ENCODE results near the gene IL24.

IL24 gene

DNA sequence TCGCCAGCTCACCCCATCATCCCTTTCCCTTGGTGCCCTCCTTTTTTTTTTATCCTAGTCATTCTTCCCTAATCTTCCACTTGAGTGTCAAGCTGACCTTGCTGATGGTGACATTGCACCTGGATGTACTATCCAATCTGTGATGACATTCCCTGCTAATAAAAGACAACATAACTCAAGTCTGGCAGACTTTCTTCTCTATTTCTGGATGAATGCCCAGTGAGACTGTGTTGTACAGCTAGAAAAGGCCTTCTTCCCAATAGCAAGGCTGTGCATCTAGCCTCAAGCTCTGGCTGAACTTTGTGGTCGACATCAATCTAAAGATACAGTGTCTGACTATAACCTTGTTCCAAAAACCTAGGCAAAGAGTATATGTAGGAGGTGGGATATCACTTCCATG lies 6.4 kb downstream of the IL24 start:
- in situ Hi-C loops (cut with MboI; ENCODE audit: low sequenced_read_pairs): no loop called here

DNA sequence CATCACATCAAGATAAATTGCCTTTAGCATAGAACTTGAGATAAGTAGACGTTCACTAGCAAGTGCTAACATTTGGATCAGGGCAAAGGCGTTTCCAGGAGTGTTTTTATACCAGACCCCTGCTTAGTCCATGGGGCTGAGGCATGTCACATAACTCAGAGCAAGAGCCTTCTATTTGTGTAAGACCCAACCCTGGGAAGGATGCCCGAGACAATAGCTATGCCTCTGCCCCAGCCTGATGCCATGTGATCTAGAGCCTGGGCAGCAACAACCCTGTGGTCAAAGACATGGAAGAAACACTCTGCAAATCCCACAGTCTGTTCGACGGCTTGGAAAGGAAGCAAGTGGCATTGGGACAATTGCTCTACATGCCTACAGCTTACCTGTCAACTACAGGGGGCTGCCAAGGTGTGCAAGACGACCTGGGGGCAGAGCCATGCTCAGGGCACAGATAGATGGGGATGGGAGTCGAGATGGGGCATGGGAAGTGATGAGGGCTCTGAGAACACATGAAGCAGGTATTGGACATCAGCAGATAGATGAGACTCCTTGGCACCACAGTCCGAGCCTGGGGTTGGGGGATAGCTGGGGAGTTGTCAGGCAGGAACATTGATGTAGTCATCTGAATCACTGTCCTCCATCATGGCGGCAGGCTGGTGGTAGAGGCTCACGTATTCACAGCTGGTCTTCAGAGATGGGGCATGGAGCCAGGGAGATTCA lies 7.3 kb downstream of the IL24 start:
- in situ Hi-C loops (cut with MboI; ENCODE audit: low sequenced_read_pairs): no loop called here

DNA sequence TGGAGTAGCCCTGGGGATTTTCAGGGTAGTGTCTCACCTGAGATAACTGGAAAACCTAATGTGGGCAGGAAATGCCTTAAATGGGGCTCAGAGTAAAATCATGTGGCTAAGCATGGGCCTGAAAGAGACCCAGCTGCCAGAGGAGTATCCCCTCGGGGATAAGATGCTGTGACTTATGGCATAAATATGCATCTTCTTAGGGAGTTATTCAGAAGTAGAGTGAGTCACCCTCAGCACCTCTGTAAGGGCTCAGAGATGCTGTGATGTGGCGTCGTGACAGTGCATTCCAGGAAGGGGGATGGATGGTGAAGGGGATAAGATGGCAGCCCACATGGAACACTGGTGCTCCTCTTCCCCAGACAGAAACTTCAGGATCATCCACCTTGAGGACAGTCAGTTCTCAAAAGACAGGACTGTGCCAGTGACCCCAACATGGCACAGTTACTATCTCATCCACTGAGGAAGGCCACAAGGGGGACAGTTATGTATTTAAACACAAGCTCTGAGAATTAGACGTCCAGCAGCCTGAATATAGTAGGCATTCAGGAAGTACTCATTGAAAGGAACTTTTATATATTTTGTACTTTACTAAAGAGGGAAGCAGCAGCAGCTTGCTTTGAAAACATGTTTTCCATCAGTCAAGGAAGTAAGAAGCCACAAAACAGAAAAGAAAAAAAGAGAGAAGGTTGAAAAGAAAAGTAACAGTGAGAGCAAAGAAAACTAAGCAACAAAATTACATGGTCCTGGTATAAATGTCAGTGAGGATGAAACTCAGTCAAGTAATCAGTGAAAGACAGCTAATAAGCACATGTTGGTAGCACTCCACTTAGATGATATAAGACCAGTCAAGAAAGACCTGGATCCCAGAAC lies 8.3 kb downstream of the IL24 start:
- in situ Hi-C loops (cut with MboI; ENCODE audit: low sequenced_read_pairs): no loop called here

DNA sequence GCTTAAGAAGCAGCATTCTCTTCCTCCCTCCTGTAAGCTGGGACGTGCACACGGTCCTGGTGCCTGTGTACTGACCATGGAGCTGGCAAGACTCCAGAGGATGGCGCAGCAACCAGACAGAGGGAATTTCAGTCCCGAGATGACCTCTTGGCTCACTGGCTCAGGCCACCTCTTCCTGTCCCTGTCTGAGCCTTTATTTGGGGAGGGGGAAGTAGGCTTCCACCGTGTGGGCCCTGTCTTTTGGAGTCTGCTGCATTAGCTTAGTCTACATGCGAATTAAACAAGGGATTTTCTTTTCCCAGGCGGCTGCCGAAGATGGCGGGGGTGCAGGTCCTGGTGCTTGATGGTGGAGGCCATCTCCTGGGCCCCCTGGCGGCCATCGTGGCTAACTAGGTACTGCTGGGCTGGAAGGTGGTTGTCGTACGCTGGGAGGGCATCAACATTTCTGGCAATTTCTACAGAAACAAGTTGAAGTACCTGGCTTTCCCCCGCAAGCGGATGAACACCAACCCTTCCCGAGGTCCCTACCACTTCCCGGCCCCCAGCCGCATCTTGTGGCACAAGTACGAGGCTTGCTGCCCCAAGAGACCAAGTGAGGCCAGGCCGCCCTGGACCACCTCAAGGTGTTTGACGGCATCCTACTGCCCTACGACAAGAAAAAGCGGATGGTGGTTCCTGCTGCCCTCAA lies 10.2 kb downstream of the IL24 start:
- in situ Hi-C loops (cut with MboI; ENCODE audit: low sequenced_read_pairs): no loop called here

DNA sequence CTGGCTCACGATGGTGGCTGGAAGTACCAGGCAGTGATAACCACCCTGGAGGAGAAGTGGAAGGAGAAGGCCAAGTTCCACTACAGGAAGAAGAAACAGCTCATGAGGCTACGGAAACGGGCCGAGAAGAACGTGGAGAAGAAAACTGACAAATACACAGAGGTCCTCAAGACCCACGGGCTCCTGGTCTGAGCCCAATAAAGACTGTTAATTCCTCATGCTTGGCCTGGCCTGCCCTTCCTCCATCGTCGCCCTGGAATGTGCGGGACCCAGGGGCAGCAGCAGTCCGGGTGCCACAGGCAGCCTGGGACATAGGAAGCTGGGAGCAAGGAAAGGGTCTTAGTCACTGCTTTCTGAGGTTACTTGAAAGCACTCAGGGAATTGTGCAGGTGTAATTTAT lies 10.8 kb downstream of the IL24 start:
- in situ Hi-C loops (cut with MboI; ENCODE audit: low sequenced_read_pairs): no loop called here

DNA sequence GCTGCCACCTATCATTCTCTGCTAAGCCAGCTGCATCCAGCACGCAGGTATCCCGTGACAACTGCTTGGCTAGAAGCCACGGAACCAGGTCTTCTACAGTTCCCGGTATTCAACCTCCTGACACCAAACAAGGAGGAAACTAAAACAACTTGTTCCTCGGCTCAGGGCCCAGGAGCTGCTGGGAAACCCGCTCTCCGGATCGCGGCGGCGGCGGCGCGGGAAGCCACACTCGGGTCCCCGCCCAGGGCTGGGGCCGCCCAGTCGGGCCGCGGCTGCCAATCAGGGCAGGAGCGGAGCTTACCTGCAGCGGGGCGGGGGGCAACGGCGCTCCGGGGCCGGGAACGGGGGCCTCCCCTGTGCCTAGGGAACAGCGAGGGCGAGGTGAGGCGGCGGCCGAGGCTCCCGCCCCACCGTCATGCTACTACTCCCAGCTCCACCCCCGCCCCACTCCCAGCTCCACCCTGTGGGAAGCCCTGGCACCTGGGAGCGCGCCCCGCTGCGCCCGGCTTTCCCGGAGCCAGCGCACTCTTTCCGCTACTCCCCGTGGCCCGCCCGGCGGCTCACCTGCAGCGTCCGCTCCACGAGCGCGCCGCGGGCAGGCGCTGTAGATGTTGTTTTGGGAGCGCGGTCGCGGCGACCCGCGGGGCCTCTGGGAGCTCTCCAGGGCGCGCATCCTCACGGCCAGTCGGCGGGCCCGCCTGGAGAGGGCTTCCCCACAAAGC lies 12.1 kb downstream of the IL24 start:
- in situ Hi-C loops (cut with MboI; ENCODE audit: low sequenced_read_pairs): no loop called here

DNA sequence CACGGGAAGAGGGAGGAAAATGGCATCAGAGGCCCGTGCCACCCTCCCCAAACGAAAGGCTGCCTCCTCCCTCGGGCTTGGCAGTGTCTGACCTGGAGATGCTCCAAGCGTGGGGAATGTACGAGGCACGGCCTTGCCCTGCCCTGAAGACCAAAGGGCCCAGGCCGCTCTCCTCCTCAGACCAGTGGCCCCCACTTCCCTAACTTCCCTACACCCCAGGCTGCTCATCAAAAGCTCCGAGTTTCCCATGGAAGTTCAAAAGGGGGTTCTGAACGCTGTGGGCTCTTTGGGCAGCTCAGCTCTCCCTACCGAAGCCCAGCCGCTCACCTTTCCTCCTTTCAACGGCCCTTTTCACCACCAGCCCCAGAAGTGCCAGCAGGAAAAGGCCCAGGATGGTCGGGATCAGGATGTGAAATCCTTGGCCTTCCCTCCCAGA lies 12.7 kb downstream of the IL24 start:
- in situ Hi-C loops (cut with MboI; ENCODE audit: low sequenced_read_pairs): no loop called here

DNA sequence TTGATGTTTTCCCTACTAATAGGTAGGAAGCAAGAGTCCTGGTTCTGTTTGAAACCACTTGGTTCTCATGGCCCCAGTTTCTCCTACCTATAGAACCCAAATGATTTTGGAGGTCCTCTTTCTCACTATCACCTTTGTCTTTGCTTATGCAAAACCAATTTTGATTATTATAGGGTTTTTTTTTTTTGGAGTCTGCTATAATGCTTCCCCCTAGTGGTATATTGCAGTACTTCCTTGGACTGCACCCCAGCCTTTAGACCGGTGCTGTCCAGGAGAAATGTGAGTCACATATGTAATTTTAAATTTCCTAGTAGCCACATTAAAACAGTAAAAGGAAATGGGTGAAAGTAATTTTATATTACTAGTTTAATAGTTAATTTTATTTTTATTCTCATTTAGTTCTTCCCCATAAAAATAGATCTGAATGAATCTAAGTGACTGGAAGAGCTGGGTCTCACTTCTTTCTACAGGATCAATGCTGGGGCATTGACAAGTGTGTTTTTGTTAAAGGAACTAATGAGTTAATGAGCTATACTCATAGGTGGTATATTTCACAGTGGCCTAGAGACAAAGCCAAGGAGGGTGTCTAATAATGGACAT lies 13.9 kb downstream of the IL24 start:
- in situ Hi-C loops (cut with MboI; ENCODE audit: low sequenced_read_pairs): no loop called here

DNA sequence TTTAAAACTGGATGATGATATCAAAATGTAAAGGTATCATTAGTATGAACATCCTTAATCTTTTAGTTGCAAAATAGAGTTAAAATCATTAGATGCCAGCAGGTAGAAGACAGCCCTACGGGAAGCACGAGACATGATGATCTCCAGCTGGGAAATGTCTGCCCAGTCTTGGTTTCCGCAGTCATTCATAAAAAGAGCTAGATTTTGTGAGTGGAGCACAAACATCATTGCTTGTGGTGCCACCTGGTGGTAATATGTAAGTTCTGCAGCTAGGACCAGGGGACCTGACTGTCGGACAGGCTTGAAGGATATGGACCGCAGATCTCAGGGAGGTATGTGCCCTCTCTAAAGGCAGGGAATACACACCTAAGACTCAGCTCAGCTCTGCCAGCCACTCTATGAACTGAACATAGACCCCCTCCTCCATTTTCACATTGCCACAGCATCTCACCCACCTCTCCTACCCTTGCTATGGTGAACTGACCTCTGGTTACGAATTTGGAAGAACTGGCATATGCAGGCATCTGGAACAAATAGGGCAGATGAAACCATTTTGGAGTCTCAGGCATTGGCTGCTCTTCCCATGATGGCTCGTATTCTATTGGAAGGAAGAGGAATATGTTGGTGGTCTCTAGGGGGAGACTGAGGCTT lies 15.3 kb downstream of the IL24 start:
- in situ Hi-C loops (cut with MboI; ENCODE audit: low sequenced_read_pairs): no loop called here

DNA sequence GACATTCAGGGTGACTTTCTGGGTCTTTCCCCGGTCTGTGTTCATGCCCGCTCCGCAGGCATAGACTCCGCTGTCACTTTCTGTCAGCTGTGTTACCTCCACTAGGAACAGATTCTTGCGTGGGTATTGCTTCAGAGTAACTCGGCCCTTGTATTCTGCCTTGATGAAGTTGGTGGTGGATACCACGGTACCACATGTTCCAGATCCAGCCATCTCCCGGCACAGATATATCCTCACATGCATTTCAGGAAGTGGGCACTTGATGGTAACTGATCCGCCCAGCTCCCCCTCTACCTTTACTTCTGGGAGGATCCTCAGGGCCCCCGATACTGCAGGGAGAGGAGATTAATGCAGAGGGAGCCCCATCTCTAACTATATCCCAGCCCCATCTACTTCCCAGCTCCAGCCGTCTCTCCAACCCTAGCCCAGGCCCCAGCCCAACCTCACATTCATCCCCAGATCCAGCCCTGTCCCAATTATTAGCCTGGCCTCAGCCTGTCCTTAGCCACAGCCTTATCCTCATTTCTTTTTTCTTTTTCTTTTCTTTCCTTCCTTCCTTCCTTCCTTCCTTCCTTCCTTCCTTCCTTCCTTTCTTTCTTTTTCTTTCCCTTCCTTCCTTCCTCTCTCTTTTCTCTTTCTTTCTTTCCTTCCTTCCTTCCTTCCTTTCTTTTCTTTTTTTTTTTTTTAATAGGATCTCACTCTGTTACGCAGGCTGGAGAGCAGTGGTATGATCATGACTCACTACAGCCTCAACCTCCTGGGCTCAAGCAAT lies 16.7 kb downstream of the IL24 start:
- in situ Hi-C loops (cut with MboI; ENCODE audit: low sequenced_read_pairs): no loop called here

DNA sequence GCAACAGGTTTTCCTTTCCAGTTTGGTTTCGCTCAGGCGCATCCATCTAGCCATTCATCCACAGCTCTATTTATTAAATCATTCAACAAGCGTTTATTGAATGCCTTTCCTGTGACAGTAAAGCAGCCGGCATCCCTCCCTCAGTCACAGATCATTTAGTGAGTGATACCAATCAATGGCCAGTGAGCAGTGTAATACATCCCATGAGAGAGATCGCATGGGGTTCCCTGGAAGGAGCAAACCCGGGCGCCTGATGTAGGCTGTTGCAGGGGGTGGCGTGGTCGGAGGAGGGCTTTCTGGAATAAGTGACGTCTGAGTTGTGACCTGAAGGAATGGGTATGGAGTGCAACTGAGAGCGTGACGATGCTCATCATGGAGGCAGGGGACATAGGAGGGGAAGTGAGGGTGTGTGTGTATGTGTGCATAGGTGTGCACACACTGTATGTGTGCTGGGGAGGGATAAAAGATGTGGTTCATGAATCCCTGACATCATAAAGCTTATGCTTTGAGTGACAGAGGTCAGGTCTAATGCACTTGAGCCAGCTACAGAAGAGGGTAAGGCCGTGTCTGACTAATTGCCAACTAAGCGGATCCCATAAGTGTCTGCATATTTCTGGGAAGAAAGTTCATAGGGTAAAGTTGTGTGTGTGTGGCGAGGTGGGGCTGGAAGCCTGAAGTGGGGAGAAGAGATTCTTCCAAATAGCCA lies 17.9 kb downstream of the IL24 start:
- in situ Hi-C loops (cut with MboI; ENCODE audit: low sequenced_read_pairs): no loop called here

DNA sequence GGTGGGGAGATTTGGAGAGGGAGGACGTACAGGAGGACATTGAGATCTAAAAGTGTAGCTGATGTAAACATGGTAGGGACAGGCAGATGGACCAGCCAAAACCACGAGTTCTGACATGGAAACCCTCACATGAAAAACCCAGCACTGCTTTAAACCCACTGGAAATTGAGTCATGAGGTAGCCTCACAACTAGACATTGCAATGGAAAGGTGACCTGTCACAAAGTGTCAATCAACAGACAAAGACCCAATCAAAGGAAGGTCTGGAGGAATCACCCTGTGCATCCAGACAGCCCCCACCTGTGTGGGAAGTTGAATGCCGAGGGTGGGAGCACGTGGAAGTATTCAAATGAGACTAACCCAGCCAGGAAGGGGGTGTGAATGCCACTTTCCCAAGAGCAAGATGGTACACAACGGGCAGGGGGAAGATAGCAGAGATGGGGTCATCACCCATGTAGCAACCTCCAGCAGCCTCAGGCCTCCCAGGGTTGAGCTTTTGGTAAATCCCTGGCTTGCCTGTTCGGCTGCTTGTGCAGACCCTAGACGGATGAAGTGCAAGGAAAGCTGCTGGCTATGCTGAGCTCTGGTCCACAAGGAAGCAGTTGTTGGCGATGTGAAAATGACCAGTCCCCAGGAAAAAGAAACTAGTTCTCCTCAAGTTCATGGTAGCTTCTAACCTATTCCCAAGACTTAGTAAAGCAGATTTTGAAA lies 18.9 kb downstream of the IL24 start:
- in situ Hi-C loops (cut with MboI; ENCODE audit: low sequenced_read_pairs): no loop called here

DNA sequence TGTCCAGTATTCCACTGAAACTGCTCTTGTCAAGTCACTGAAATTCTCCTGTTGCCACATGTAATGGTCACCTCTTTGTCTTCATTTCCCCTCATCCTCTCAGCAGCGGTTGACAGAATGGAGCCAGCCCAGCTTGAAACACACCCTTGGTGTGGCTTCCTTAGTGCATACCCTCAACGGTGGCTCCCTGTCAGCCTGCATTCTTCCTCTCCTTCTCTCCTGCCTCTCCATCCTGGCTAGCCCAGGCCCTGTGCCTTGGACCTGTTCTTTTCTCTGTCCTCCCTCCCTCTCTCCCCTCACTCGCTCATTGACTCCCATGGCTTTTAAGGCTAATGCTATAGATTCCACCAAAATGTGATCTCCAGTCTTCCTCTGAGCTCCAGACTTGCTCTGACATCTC lies 20.8 kb downstream of the IL24 start:
- in situ Hi-C loops (cut with MboI; ENCODE audit: low sequenced_read_pairs): no loop called here

DNA sequence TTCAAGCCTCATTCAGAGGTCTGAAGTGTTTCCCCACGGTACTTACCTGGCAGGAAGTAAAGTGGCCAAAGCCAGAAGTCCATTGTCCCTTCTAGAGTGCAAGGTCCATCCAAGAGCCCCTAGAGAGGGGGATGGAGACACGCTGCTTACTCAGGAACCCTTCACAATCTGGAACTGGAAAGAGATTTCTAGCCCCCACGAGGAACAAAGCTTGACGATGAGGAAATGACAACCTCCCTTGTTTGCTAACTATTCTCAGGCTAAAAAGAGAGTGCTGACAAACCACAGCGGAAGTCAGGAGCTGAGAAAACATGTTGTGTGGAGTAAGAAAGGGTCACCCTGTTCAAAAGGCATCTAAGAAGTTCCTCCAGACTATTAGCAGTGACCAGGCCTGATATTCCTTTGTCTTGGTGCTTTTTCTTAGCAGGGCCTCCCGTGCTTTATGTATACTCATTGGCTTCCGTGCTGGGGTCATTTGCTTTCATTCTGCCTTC lies 24.6 kb downstream of the IL24 start, which contains the start of gene FCMR:
TSS of gene FCMR (minus strand) at position 170 of the 494 bp plus-strand sequence. CDS start at position 83, 87 bp downstream.
- in situ Hi-C loops (cut with MboI; ENCODE audit: low sequenced_read_pairs): no loop called here

DNA sequence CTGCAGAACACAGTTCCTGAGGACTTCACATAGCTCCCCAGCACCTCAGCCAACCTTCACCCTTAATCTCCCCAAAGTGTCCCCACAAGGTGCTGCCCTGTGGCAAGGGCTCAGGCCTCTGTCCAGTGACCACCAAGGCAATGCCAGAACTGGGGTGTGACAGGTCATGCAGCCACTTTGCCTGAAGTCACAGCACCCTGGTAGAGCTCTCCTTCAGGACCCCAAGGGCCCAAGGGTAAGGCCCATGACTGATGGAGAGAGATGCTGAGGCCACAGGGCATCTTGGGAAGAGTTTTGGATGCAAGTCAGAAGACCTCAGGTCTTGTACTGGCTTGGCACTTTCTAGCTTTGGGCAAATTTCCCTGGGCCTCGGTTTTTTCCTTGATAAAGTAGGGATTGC lies 25.3 kb downstream of the IL24 start:
- in situ Hi-C loops (cut with MboI; ENCODE audit: low sequenced_read_pairs): no loop called here

DNA sequence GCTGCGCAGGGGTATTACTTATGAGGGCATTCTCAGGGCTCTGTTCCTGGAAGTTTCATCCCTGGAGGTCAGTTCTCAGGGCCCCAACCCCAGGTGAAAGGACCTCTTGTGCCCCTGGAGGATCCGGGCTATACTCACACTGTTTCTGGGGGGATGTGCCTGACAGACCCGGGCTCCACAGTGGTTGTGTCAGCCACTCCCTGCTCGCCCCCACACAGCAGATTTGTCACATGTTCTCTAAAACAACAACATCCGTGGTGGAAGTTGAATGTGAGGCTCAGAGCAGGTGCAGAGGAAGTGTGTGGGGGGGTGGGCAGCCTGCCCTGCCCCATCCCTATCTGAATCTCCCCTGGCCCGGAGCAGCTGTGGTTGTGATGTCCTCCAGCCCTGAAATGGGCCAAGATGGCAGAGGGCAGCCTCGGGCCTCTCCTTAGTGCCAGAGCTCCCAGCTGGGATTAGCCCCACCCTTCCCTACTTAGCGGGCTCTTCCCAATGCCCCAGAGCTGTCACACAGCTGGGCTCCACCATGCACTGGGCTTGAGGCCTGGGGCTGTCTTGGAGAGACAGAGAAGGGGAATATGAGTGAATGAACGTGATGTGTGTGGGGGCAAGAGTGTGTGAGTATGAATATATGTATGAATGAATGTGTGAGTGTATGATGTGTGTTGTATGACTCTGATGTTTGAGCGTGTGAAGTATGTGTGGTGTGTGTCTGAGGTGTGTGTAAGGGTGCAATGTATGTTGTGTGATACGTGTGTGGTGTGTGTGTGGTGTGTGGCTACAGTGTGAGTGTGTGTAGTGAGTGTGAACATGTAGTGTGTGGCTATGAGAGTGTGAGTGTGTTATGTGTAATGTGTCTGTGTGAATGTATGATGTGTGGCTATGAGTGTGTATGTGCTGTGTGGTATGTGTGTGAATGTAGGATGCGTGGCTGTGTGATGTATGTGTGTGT lies 26.0 kb downstream of the IL24 start:
- in situ Hi-C loops (cut with MboI; ENCODE audit: low sequenced_read_pairs): no loop called here
